Cardiac septum (tissue), 1 donor: ENCODE results near the gene TATDN2. TPM values are rescaled to one million over a fixed set of nuclear protein-coding genes. Genes with fewer than 3 reads are reported as not detected.

Experiments
- DNase-seq: peaks from one replicate; pipeline ENCODE4 v3.0.0-alpha.2; 2020; ENCODE audit warnings: low spot score
- intact Hi-C: fragments of 100-400 bp; cut with DNase I; formaldehyde crosslinking; loops from one replicate; pipeline ENCODE4 v1.14.0; 2022
- total RNA-seq: library from RNA; stranded (reverse); fragmentation: NEBNext Ultra II Directional; extraction: Animal tissue kit (Norgen Biotek cat#: 25700); gene quantifications from one replicate; pipeline ENCODE4 v1.2.1, GENCODE V29; 2021
- donor health status: DM: no; HTN: no; CAD: no.

Gene TATDN2
- total RNA-seq, 1 donor from 2014 or later = 19.8 TPM

GRCh38 chr3:10232137-10232536, 16.1 kb upstream of the TATDN2 start:
- no peak for DNase-seq
- intact Hi-C loops = no loop called here

- intact Hi-C loops = no loop called here
- no peak for DNase-seq
Observed at GRCh38 chr3:10233988-10234387, 14.3 kb upstream of the TATDN2 start.

- intact Hi-C loops = no loop called here
- DNase-seq = no peak
Observed at GRCh38 chr3:10234526-10235230, 13.6 kb upstream of the TATDN2 start.

GRCh38 chr3:10235551-10235950, 12.7 kb upstream of the TATDN2 start:
- intact Hi-C loops = no loop called here

GRCh38 chr3:10238345-10239183, 9.7 kb upstream of the TATDN2 start:
- intact Hi-C loops = no loop called here
- no peak for DNase-seq

More at GRCh38 chr3:10235551-10235950, 12.7 kb upstream of the TATDN2 start:
- no peak for DNase-seq

GRCh38 chr3:10240799-10241198, 7.5 kb upstream of the TATDN2 start:
- no peak for DNase-seq
- intact Hi-C loops = no loop called here

- intact Hi-C loops = no loop called here
- DNase-seq = no peak
Observed at GRCh38 chr3:10242182-10243065, 5.8 kb upstream of the TATDN2 start.

- intact Hi-C loops = no loop called here
- no peak for DNase-seq
Observed at GRCh38 chr3:10244009-10244408, 4.2 kb upstream of the TATDN2 start.

GRCh38 chr3:10245081-10245712, 3.1 kb upstream of the TATDN2 start:
- DNase-seq = no peak
- intact Hi-C loops = loop anchor here (5.0 kb wide), 1 partner anchor 72 kb away; no protein-coding TSS in a partner anchor

GRCh38 chr3:10247679-10248183, 528 bp upstream of the TATDN2 start:
- DNase-seq = no peak
- intact Hi-C loops = loop anchor here (5.0 kb wide), 1 partner anchor 70 kb away; no protein-coding TSS in a partner anchor

- intact Hi-C loops = loop anchor here (5.0 kb wide), 1 partner anchor 68 kb away; no protein-coding TSS in a partner anchor
- peak; percentile 80 for DNase-seq
Observed at GRCh38 chr3:10248984-10249748, 907 bp downstream of the TATDN2 start.

- DNase-seq = no peak
- intact Hi-C loops = loop anchor here (5.0 kb wide), 1 partner anchor 67 kb away; no protein-coding TSS in a partner anchor
Observed at GRCh38 chr3:10249833-10250232, 1.6 kb downstream of the TATDN2 start.

- intact Hi-C loops = no loop called here
- no peak for DNase-seq
Observed at GRCh38 chr3:10251006-10251405, 2.7 kb downstream of the TATDN2 start.

GRCh38 chr3:10253731-10254130, 5.5 kb downstream of the TATDN2 start:
- intact Hi-C loops = no loop called here

GRCh38 chr3:10255835-10256234, 7.6 kb downstream of the TATDN2 start:
- no peak for DNase-seq
- intact Hi-C loops = no loop called here

More at GRCh38 chr3:10253731-10254130, 5.5 kb downstream of the TATDN2 start:
- no peak for DNase-seq

GRCh38 chr3:10259036-10259435, 10.8 kb downstream of the TATDN2 start:
- DNase-seq = no peak
- intact Hi-C loops = no loop called here

- intact Hi-C loops = no loop called here
- DNase-seq = no peak
Observed at GRCh38 chr3:10259798-10260197, 11.5 kb downstream of the TATDN2 start.

- intact Hi-C loops = no loop called here
- no peak for DNase-seq
Observed at GRCh38 chr3:10260211-10260701, 12.0 kb downstream of the TATDN2 start.
